DMS 273 (cell line): ENCODE data around the gene PLK3.
A peak's percentile ranks its signal among the peaks of the same experiment; 100 is the strongest.
"Not testable (repeated sequence)": the region's sequence is repeated elsewhere in the genome, so short reads cannot be mapped to it uniquely, and the experiment has no call there.

Experiments used
- DNase-seq: peaks from one replicate; lab custom pipeline; 2025; ENCODE audit not compliant: unreplicated experiment; lab: John Stamatoyannopoulos, UW

The PLK3 gene

GRCh38 chr1:44799770-44800584 lies at the start of gene PLK3:
Gene PLK3 (plus strand): TSS chr1:44800377. CDS start chr1:44800464, 87 bp downstream.
- DNase-seq: peak; percentile 98

DNA sequence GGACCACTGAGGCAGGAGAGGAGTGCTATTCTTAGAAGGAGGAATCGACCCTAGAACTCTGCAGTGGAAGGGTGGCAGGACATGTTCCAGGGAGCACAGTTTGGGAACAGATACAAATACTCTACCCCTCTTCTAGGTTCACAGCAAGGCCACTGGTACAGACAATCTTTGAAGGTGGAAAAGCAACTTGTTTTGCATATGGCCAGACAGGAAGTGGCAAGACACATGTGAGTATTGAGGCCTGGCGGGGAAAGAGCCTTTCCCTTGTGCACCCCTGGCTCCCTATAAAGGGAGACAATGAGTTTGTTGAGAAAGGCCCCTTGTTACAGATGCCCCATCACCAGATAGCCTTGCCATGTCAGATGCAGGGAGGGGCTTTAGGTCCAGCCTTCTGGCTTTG lies 42.8 kb upstream of the PLK3 start:
- no peak for DNase-seq

DNA sequence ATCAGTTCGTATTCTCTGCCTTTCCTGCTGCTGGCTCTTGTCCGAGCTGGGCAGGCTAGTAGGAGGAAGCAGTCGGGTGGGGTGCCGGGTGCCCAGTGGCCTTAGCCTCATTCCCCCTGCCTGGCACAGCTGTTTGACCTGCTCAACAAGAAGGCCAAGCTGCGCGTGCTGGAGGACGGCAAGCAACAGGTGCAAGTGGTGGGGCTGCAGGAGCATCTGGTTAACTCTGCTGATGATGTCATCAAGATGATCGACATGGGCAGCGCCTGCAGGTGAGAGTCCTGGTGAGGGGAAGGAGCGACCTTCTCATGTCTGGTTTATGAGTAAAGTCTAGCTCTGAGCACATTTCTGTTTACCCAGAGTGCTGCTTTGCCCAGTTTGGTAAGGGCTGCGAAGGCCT lies 41.1 kb upstream of the PLK3 start:
- DNase-seq: no peak

GRCh38 chr1:44760876-44761275 lies 39.3 kb upstream of the PLK3 start:
- no peak for DNase-seq

- DNase-seq: not testable (repeated sequence)
Measured at GRCh38 chr1:44766421-44766820, 33.8 kb upstream of the PLK3 start.

DNA sequence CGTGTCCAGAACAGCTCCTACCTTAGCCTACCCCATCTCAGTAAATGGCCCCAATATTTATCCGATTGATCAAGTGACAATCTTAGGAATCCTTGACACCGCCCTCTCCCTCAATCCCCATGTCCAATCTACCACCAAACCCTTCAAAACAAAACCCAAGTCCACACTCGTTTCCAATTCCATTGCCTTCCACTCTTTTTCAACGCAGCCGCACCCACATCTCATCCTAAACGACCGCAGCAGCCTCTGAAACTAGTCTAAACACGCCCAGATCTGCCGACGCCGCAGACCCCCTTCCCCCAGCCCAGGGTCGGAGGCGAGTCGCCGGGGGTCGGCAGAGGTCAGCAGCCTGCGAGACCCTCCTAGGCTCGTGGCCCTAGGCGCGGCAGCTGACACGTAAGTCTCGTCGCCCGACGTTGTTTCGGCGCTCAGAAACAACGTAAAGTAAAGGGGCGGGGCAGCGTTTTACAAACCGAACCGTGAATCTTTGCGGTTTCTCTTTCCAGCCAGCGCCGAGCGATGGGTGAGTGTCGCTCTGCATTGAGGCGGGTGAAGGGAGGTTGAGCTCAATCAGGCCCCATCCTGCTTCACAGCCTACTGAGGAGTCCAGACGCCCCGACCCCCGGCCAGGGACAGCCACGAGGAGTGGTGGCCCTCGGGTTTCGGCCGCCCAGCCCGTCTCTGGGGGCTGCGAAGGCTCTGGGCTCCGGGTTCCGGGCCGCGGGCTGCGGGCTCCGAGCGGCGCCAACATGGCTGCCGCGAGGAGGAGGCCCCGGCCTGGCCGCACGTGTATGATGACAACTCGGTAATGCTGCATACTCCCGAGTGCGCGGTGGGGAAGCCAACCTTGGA lies 24.9 kb upstream of the PLK3 start, which contains the start of gene RPS8:
TSS of gene RPS8 (plus strand) at position 463 of the 852 bp plus-strand sequence. CDS start at position 520, 57 bp downstream.
- peak; percentile 98 for DNase-seq

- peak; percentile 55 for DNase-seq
Measured at GRCh38 chr1:44775930-44776729, 24.0 kb upstream of the PLK3 start.

GRCh38 chr1:44776730-44777068 lies 23.5 kb upstream of the PLK3 start:
- no peak for DNase-seq

GRCh38 chr1:44777547-44777946 lies 22.6 kb upstream of the PLK3 start:
- DNase-seq: no peak

GRCh38 chr1:44777969-44778635 lies 22.1 kb upstream of the PLK3 start:
- DNase-seq: no peak

- no peak for DNase-seq
Measured at GRCh38 chr1:44778705-44779576, 21.2 kb upstream of the PLK3 start.

- peak; percentile 64 for DNase-seq
Measured at GRCh38 chr1:44780583-44781121, 19.5 kb upstream of the PLK3 start.

DNA sequence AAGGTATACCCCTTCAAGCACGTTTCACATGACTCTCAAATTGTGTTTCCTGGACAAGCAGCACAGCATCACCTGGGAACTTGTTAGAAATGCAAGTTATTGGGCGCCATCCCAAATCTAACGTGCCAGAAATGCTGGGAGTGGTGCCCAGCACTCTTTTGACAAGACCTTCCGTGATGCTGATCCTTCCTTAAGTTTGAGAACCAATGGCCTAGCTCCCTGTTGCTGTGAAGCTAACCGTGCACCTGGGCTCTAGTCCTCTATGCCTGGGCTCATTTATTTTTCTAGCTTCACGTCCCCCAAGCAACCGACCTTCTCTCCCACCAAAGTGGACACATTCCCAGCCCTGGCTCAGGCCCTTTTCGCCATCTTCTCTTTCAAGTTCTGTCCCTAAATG lies 16.5 kb upstream of the PLK3 start:
- DNase-seq: peak; percentile 44

DNA sequence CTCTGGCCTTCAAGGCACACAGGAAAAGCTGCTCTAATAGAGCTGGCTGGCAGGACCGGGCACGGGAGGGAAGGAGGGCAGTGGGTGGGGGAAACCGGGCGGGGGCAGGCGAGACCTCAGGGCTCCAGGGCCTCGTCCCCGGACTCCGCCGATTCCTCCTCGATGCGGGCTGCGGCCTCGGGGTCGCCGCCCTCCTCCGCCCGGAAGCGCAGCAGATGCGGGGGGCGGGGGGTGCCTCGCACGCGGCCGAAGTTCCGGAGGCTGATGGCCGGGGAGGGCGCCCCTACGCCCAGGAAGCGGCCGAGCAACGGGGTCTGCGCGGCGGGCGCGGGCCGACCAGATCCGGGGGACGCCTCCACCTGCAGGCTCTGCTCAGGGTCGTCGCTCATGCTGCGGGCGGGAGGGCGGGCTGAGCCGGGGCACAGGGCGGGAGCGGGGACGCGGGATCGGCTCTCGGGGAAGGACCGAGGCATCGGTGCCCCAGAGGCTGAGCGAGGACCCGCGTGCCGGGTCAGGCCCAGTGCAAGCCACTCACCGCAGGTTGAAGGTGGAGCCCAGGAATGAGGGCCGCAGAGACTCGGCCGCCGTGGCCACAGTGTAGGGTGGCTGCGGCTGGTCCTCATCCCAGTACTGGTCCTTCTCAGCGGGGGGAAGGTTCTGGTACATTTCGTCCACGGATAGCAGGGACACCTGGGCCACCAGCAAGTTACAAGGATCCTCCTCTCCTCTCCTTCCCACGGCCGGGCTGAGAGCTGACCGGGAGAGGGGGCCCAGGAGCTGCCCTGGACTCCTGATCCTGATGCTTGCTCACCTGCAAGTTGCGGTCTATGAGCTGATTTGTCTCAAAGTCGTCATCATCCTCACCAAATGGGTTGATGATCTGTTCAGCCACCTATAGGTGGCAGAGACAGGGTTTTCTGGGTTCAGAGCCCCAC lies 15.8 kb upstream of the PLK3 start:
- no peak for DNase-seq

GRCh38 chr1:44785029-44785380 lies 15.2 kb upstream of the PLK3 start:
- DNase-seq: no peak

DNA sequence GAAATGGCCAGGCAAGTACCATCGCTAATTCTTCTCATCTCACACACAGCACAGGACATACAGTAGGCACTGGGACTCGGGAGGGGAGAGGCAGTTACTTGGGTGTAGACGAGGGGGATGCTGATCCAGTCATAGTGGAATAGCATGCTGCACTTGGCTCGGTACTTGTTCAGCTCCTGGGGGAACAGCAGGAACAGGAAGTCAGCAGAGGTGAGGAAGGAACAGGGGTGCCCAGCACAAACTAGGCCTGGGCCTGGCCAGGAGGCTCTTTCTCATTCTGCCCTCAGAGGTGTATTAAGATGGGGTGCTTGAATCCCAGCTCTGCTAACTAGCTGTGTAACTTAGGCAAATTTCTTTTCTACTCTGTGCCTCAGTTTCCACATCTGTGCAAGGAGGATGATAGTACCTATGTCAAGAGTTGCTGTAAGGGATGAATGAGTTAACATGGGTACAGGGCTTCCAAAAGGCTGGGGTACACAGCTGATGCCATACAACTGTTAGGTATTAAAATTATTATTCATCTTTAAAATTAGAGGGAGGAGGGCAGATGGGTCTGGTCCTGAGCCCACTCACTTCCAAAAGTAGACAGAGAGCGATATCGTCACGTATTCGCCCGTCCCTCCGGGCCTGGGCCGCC lies 14.6 kb upstream of the PLK3 start:
- DNase-seq: no peak

- peak; percentile 81 for DNase-seq
Measured at GRCh38 chr1:44786138-44786840, 13.9 kb upstream of the PLK3 start.
